PFSK-1 (cell line): ENCODE results near the gene OR51B4.

Source experiments
- FOXP2 ChIP-seq: optimal IDR thresholded peaks from 2 replicates; pipeline ENCODE3; 2011; ENCODE audit warnings: borderline replicate concordance, control low read depth, inconsistent platforms; ENCODE audit not compliant: insufficient read depth; ENCODE audit errors: extremely low read length, extremely low read depth
- POLR2AphosphoS5 ChIP-seq: IDR thresholded peaks from 2 replicates; pipeline ENCODE4 v1.6.1; 2012; ENCODE audit warnings: low read depth, mild to moderate bottlenecking, control low read depth, low read length, moderate library complexity
- REST ChIP-seq, 2 experiments: IDR thresholded peaks; 2 replicates each; pipeline versions ENCODE4 v1.6.1 to v1.8.0; 2011 to 2012; ENCODE audit warnings: low read depth in 2 of 2, low read length in 2 of 2, control low read depth in 1 of 2, inconsistent platforms in 1 of 2, mild to moderate bottlenecking in 1 of 2, moderate library complexity in 1 of 2; ENCODE audit not compliant: insufficient read depth in 1 of 2
- SIN3A ChIP-seq: IDR thresholded peaks from 2 replicates; pipeline ENCODE4 v1.6.1; 2012; ENCODE audit warnings: mild to moderate bottlenecking, low read length, moderate library complexity, borderline replicate concordance; ENCODE audit not compliant: insufficient read depth
- TAF1 ChIP-seq: IDR thresholded peaks from 2 replicates; pipeline ENCODE4 v1.6.1; 2012; ENCODE audit warnings: low read length, control low read depth, borderline replicate concordance; ENCODE audit not compliant: insufficient read depth

OR51B4 gene

GRCh38 chr11:5291207-5291838 lies 10.4 kb downstream of the OR51B4 start:
- no peak for TF ChIP-seq POLR2AphosphoS5
- TF ChIP-seq REST (IDR thresholded peaks at IDR 0.05; ENCODE audit: insufficient read depth in 1 of 2, low read depth in 2 of 2, low read length in 2 of 2), result no peak
- no peak for TF ChIP-seq TAF1
- no peak for TF ChIP-seq SIN3A
- no peak for TF ChIP-seq FOXP2

- no peak for TF ChIP-seq FOXP2
- no peak for TF ChIP-seq SIN3A
- TF ChIP-seq POLR2AphosphoS5, result no peak
- TF ChIP-seq TAF1, result no peak
- TF ChIP-seq REST (IDR thresholded peaks at IDR 0.05; ENCODE audit: insufficient read depth in 1 of 2, low read depth in 2 of 2, low read length in 2 of 2), result no peak
Observed at GRCh38 chr11:5290106-5290505, 11.6 kb downstream of the OR51B4 start.

GRCh38 chr11:5289696-5290095 lies 12.1 kb downstream of the OR51B4 start:
- TF ChIP-seq SIN3A (no peak), REST (IDR thresholded peaks at IDR 0.05; ENCODE audit: insufficient read depth in 1 of 2, low read depth in 2 of 2, low read length in 2 of 2) (no peak), FOXP2 (no peak), POLR2AphosphoS5 (no peak), TAF1 (no peak)

GRCh38 chr11:5288906-5289550 lies 12.7 kb downstream of the OR51B4 start:
- TF ChIP-seq REST (IDR thresholded peaks at IDR 0.05; ENCODE audit: insufficient read depth in 1 of 2, low read depth in 2 of 2, low read length in 2 of 2) (no peak), POLR2AphosphoS5 (no peak), FOXP2 (no peak), TAF1 (no peak)
